Measurements from ENCODE around the gene ISX.

The ISX gene

GRCh38 chr22:35103761-35104160 is 37.8 kb downstream of the ISX start:
- no peak for DNase-seq
- intact Hi-C loops (cut with DNase I): no loop called here

GRCh38 chr22:35104491-35104890 is 38.5 kb downstream of the ISX start:
- intact Hi-C loops (cut with DNase I): no loop called here
- DNase-seq: no peak

DNA sequence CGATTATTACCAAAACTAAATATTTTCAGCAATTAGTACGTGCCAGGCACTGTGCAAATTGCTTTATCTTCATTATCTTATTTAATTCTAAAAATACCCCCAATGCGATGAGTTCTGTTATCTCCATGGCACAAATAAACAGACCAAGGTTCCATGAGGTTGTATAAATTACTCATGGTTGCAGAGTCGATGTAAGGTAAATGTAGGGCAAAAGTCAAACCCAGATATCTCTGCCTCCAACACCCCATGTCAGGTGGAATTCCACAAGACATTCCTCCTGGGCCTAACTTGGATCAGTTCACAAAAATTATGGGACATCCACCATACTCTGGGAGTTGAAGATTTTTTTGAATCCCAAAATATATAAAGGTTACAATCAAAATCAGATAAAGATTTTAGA is 43.7 kb downstream of the ISX start:
- no peak for DNase-seq
- intact Hi-C loops (cut with DNase I): no loop called here

DNA sequence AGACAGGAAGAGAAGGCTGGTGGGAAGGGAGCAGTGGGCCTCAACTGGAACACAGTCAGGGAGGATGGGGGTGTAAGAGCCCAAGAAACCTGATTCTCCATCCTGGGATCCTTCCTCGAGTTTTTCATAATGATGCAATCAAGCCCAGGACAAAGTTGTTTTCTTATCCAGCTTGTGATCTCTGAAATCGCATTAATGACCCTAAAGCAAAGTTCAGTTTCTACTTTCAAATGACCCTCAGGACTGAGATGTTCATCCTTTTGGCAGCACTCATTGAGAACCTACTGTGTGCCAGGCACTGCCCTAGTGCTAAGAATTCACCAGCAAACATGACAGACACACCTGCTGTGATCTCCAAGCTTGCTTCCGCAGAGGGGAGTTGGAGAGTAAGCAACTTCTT is 45.3 kb downstream of the ISX start:
- DNase-seq: no peak
- intact Hi-C loops (cut with DNase I): no loop called here

GRCh38 chr22:35113341-35113740 is 47.4 kb downstream of the ISX start:
- no peak for DNase-seq
- intact Hi-C loops (cut with DNase I): no loop called here

GRCh38 chr22:35114131-35114980 is 48.4 kb downstream of the ISX start:
- DNase-seq: no peak
- intact Hi-C loops (cut with DNase I): no loop called here

- intact Hi-C loops (cut with DNase I): no loop called here
- no peak for DNase-seq
Measured at GRCh38 chr22:35115515-35115914, 49.6 kb downstream of the ISX start.

- DNase-seq: no peak
- intact Hi-C loops (cut with DNase I): no loop called here
Measured at GRCh38 chr22:35116269-35116668, 50.3 kb downstream of the ISX start.

- intact Hi-C loops (cut with DNase I): no loop called here
- no peak for DNase-seq
Measured at GRCh38 chr22:35116817-35117216, 50.9 kb downstream of the ISX start.

DNA sequence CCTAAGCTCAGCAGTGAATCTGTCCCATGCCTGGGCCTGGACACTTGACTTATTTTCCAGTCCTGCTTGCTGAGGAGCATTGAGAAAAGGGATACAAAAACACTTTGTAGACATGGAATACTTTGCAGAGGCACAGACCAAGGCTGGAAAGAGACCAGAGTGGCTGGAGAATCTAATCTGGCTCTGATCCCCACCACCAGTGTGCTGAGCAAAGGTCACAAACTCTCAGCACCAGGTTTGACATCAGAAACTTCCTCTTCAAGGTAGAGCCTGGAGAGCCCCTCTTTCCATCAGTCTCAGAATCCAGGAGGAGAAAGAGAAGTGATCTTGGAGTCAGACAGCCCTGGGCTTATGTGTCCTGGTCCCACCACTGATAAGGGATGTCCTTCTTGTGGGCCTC is 53.5 kb downstream of the ISX start:
- no peak for DNase-seq
- intact Hi-C loops (cut with DNase I): no loop called here

GRCh38 chr22:35124691-35125219 is 58.8 kb downstream of the ISX start:
- DNase-seq: no peak
- intact Hi-C loops (cut with DNase I): no loop called here

DNA sequence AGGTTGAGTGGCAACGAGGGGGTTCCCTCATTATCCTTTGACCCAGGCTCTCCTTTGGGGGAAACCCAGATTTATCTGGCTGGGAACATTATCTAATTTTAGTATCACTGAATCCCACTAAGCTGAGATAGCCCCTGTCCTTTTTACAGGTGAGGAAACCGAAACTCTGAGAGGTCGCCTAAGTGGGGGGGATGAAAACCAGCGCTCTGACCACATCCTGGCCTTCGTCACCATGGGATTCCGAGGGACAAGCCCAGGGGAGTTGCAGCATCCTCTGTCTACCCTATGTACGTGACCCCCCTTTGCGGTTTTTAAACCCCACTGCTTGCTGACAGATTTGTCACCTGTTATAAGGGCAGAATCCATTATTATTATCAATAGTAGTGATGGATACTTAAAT is 61.0 kb downstream of the ISX start:
- no peak for DNase-seq
- intact Hi-C loops (cut with DNase I): no loop called here

- intact Hi-C loops (cut with DNase I): no loop called here
- DNase-seq: no peak
Measured at GRCh38 chr22:35128637-35129036, 62.7 kb downstream of the ISX start.

DNA sequence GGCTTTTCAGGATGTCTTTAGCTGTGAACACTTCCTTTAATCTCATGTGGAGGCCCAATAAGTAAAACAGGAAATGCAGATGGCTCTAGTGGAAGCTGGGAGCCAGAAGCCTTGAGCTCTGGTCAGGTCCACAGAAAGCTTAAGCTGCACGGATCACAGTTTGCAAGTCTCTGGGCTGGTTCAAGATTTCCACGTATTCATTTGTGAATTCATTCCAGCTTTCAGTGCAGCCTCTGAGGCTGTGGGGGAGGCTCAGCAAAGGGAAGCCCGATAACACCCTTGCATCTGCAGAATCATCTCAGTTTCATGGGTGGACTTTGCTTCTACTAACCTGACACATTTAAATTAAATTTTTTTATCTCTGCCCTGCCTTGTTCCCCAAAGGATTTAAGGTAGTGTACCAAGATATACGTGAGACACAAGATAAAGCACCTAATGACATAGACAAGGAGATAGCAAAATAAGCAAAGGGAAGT is 65.6 kb downstream of the ISX start:
- DNase-seq: peak in 1 of 10 donors; percentile 38
- intact Hi-C loops (cut with DNase I): no loop called here

- no peak for DNase-seq
- intact Hi-C loops (cut with DNase I): no loop called here
Measured at GRCh38 chr22:35132568-35132967, 66.6 kb downstream of the ISX start.

- peak in 1 of 10 donors; percentile 26 for DNase-seq
- intact Hi-C loops (cut with DNase I): no loop called here
Measured at GRCh38 chr22:35133702-35134380, 67.9 kb downstream of the ISX start.

DNA sequence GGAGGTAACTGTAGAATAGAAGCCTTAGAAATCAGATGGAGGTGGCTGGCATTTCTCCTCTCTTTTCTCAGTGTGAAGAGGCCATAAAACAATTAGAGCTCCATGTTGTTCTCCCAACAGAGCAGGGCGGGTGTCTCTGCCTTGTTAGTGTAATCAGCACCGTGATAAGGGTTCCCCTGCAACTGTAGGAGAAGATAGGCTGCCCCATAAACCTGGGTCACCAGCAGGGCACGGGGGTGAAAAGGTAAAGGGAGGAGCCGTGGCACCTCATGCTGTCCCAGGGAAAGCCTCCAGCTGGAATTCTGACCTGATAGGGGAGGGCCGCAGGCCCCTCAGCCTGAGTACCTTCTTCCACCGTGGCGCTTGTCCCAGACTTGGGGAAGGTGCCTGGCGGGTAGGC is 68.7 kb downstream of the ISX start:
- intact Hi-C loops (cut with DNase I): no loop called here
- DNase-seq: peak in 1 of 10 donors; percentile 47

DNA sequence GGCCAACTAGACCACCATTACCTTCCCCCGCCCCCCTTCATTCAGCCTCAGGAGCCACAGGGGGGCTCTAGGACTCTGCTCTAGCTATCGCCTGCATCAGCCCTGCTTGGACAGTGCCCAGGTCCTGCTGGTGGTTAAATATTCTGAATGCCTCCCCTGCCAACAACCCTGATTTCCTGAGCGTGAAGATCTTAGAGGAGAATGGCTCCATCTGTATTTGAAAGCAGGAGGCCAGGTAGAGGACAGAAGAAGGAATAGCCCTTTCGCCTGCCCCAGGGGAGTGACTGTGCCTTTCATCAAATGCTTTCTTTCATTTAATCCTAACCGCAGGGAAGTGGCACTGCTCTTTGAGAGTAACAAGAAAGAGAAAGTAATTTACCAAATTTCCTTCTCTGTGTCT is 69.2 kb downstream of the ISX start:
- intact Hi-C loops (cut with DNase I): no loop called here
- DNase-seq: peak in 1 of 10 donors; percentile 17
